Testis (tissue), 3 donors: ENCODE results near the gene ZKSCAN5. TPM values are rescaled to one million over a fixed set of nuclear protein-coding genes. Genes with fewer than 3 reads are reported as not detected.
A peak's percentile ranks its signal among the peaks of the same experiment; 100 is the strongest.
"Not testable (repeated sequence)": the region's sequence is repeated elsewhere in the genome, so short reads cannot be mapped to it uniquely, and the experiment has no call there.

Source experiments
- DNase-seq: peaks from one replicate; pipeline ENCODE4 v3.0.0-alpha.2; 2019
- H3K27ac ChIP-seq, 2 donors: fragments of 200-600 bp; sonication (generic); one replicate each; pipeline ENCODE4 v1.5.1; 2019
- H3K27me3 ChIP-seq: fragments of 200-600 bp; sonication (generic); one replicate; pipeline ENCODE4 v1.5.1; 2019
- H3K36me3 ChIP-seq: fragments of 200-600 bp; sonication (generic); one replicate; pipeline ENCODE4 v1.5.1; 2017; ENCODE audit warnings: low read depth; ENCODE audit errors: missing control alignments
- H3K4me1 ChIP-seq: fragments of 200-600 bp; sonication (generic); one replicate; pipeline ENCODE4 v1.5.1; 2019
- H3K4me3 ChIP-seq, 2 donors: fragments of 200-600 bp; sonication (generic); one replicate each; pipeline ENCODE4 v1.5.1; 2017 to 2019
- H3K9me3 ChIP-seq: fragments of 200-600 bp; sonication (generic); one replicate; pipeline ENCODE4 v1.5.1; 2017
- CTCF ChIP-seq, 3 experiments: fragments of 450-650 bp in 2 of 3; fragments of 200-600 bp in 1 of 3; sonication (generic) in 1 of 3; IDR thresholded peaks; one replicate each; pipeline ENCODE4 v1.5.1; 2016 to 2019; ENCODE audit warnings: antibody characterized with exemption in 3 of 3, mild to moderate bottlenecking in 2 of 3, moderate library complexity in 1 of 3
- POLR2A ChIP-seq: fragments of 450-650 bp; IDR thresholded peaks from one replicate; pipeline ENCODE4 v1.6.1; 2017; ENCODE audit warnings: antibody characterized with exemption, mild to moderate bottlenecking, moderate library complexity
- WGBS, 2 donors: methylation state at CpG; one replicate each; pipeline ENCODE4 v1.1.5; 2018; 5-methylcytosine and 5-hydroxymethylcytosine counted together
- intact Hi-C: fragments of 100-400 bp; cut with DNase I; formaldehyde crosslinking; loops from one replicate; pipeline ENCODE4 v1.15.1; 2023; ENCODE audit warnings: low total_unique reads
- polyA plus RNA-seq: library from polyadenylated mRNA; stranded (reverse); fragments of 350-450 nt; fragmentation: Illumina TruSeq; extraction: RNeasy Lipid Tissue Mini Kit (QIAGEN cat#74804); gene quantifications from one replicate; pipeline ENCODE4 v1.2.3, GENCODE V29; 2014; ENCODE audit warnings: low read depth, low replicate concordance; ENCODE audit not compliant: insufficient read depth
- total RNA-seq, 2 donors: library from RNA; depleted of rRNA; stranded (reverse); fragments of >200 nt; gene quantifications; one replicate each; pipeline ENCODE4 v1.2.3, GENCODE V29; 2016

The ZKSCAN5 gene
- total and polyA plus RNA-seq, 3 donors from 2014 or later, result 19.9 to 24.9 (median 24.7) TPM

- peak within 1 kb of the TSS; percentile 83 to 96 for H3K4me3 ChIP-seq
- no peaks in the 10 kb centered on the region for H3K27me3 ChIP-seq
- no peak for TF ChIP-seq POLR2A
- no peak for TF ChIP-seq CTCF (IDR thresholded peaks at IDR 0.05)
- no peaks in the 10 kb centered on the region for H3K36me3 ChIP-seq
- intact Hi-C loops, result loop anchor here (10.0 kb wide), 1 partner anchor 55 kb away; the partner anchor contains the start of genes FAM200A and ZNF655
- peak within 1 kb of the TSS; percentile 86 to 91 for H3K27ac ChIP-seq
- H3K4me1 ChIP-seq, result peaks cover 11% of the 10 kb centered on the region
- peak; percentile 97 for DNase-seq
- WGBS, 2 donors, result 0 to 4% methylated on average over 5 to 68 of the region's 68 CpGs
- no peaks in the 10 kb centered on the region for H3K9me3 ChIP-seq
These were observed 4.5 kb upstream of the ZKSCAN5 start, which contains the start of gene ZNF394 for GRCh38 chr7:99499721-99500636. Gene ZNF394, minus strand, starts transcription at chr7:99500281. Its CDS starts 188 bp downstream, at chr7:99500093.

- 31 to 38% methylated on average over 16 of the region's 16 CpGs for WGBS, 2 donors
- no peaks in the 10 kb centered on the region for H3K36me3 ChIP-seq
- DNase-seq, result no peak
- H3K4me3 ChIP-seq, result peak overlapping the region; percentile 83 to 96
- TF ChIP-seq CTCF (IDR thresholded peaks at IDR 0.05) (no peak), POLR2A (no peak)
- H3K4me1 ChIP-seq, result peaks cover 12% of the 10 kb centered on the region
- peak overlapping the region; percentile 86 to 91 for H3K27ac ChIP-seq
- H3K9me3 ChIP-seq, result no peaks in the 10 kb centered on the region
- intact Hi-C loops, result loop anchor here (10.0 kb wide), 1 partner anchor 54 kb away; the partner anchor contains the start of genes FAM200A and ZNF655
- no peaks in the 10 kb centered on the region for H3K27me3 ChIP-seq
These were observed 3.8 kb upstream of the ZKSCAN5 start for GRCh38 chr7:99500637-99501009.

- 63 to 73% methylated on average over 12 of the region's 12 CpGs for WGBS, 2 donors
- Histone ChIP-seq H3K4me1 (peaks cover 18% of the 10 kb centered on the region), H3K4me3 (peak overlapping the region in 1 of 2 donors; percentile 96)
- H3K36me3 ChIP-seq, H3K27ac ChIP-seq, H3K9me3 ChIP-seq, H3K27me3 ChIP-seq: not testable (repeated sequence)
- intact Hi-C loops, result loop anchor here (10.0 kb wide), 1 partner anchor 54 kb away; the partner anchor contains the start of genes FAM200A and ZNF655
- DNase-seq, result peak; percentile 74
These were observed 3.2 kb upstream of the ZKSCAN5 start for GRCh38 chr7:99501236-99501635.

- 7% methylated on average over 16 to 19 of the region's 19 CpGs for WGBS, 2 donors
These were observed 220 bp upstream of the ZKSCAN5 start for GRCh38 chr7:99504281-99504602.

More at GRCh38 chr7:99504281-99504602, 220 bp upstream of the ZKSCAN5 start:
- peaks cover 17% of the 10 kb centered on the region for H3K4me1 ChIP-seq
- TF ChIP-seq CTCF (IDR thresholded peaks at IDR 0.05), result no peak
- no peak for TF ChIP-seq POLR2A
- peak overlapping the region; percentile 94 to 96 for H3K27ac ChIP-seq
- H3K36me3 ChIP-seq, result no peaks in the 10 kb centered on the region
- intact Hi-C loops, result loop anchor here (10.0 kb wide), 1 partner anchor 51 kb away; the partner anchor contains the start of genes FAM200A and ZNF655
- H3K9me3 ChIP-seq, result no peaks in the 10 kb centered on the region
- peak overlapping the region; percentile 76 to 86 for H3K4me3 ChIP-seq
- no peak for DNase-seq
- H3K27me3 ChIP-seq, result no peaks in the 10 kb centered on the region
